Measurements from ENCODE around the gene KAZN.

The KAZN gene

DNA sequence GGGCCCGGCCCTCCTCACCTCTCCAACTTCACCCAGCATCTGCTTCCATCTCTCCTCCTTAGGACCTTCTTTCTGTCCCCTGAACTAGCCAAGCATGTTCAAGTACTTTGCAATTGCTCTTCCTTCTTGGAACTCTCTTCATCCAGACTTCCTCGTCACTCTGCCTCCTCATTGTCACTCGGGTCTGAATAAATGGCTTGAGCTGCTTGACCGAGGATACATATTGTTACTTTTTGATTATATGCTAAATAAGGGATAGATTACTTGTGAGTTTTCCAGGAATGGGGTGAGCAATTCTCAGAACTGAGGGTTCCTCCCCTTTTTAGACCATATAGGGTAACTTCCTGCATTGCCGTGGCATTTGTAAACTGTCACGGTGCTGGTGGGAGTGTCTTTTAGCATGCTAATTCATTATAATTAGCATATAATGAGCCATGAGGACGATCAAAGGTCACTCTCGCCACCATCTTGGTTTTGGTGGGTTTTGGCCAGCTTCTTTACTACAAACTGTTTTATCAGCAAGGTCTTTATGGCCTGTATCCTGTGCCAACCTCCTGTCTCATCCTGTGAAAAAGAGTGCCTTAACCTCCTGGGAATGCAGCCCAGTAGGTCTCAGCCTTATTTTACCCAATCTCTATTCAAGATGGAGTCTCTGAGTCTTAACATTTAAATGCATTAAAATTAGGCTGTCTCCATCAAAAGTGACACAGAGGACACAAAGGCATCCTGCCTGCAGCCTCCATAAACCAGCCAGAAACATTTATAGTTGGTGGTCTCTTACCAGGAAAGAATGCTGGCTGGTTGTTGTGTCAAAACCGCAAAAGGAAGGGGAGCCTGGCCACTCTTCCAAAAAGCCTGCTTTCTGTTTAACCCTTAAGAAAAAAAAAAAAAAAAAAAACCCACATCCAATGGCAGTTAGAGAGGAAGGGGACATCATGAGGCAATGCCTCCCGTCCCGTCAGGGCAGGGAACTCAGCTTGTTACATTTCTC, 179.3 kb downstream of the KAZN start:
- DNase-seq: no peak

DNA sequence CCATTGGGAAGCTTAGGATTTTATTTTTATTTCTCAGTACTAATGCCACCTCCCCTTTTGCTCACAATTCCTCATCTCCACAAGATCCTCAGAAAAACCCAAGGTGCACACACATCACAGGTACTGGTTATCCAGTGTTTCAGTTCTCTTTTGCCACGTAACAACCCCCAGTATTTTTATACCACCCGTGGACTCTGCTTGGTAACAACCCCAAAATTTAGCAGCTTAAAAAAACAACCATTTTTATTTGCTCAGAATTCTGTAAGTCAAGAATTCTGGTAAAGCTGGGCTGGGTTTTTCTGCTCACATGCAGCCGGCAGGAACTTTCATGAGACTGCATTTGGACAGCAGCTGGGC, 180.0 kb downstream of the KAZN start:
- DNase-seq: no peak

DNA sequence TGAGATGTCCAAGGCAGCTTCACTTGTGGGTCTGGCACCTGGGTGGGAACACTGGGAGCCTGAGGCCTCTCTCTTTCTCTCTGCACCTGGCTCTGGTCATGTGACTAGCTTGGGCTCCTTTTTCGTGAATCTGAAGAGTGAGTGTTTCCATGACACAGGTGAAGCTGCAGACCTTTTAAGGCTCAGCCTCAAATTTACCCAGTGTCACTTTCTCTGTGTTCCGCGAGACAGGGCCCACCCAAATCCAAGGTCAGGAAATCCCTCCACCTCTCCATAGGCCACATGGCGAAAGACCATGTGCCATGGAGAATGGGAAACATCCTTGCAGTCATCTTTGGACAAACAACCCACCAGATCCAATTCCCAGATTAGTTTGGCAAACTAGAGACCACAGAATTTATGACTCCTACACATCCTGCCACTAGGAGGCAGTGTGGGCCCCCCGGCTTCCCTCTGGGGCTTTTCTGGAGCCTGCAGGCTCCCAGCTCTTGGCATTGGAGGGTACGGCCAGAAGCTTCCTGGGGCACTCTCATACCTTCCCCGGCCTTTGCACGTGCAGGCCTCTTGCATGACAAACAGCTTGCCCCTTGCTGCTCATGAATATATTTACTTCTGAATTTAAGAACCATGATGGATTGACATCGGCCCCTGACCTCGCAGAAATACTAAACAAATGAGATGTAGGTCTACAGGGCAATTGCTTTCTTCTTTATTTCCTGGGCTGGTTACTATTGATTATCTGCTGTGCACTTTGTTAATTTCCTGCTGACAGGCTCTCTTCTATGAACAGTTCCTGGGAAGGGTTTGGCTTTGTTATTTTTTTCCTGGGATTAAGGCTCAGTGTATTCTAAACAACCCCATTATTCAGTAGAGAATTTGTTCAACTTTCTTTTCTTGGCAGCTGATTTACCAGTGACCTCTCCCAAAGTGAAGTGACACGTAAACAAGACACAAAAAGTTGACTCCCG, 180.7 kb downstream of the KAZN start:
- DNase-seq: peak; percentile 14

DNA sequence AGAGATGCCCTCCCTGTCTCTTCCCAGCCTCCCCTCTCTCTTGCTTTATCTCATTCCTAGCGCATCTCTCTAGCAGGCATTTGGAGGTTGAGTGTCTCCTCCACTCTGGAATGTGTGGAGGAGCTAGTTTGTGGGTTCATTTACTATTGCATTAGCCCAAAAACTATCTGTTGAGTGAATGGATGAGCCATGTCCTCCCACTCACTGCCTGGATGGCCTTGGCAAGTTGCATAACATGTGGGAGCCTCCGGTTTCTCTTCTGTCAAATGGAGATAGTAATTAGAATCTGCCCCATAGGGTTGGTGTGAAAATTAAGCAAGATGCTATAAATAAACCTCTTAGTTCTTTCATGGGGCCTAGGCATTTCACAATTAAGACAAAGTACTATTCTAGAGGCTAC, 181.8 kb downstream of the KAZN start:
- no peak for DNase-seq

DNA sequence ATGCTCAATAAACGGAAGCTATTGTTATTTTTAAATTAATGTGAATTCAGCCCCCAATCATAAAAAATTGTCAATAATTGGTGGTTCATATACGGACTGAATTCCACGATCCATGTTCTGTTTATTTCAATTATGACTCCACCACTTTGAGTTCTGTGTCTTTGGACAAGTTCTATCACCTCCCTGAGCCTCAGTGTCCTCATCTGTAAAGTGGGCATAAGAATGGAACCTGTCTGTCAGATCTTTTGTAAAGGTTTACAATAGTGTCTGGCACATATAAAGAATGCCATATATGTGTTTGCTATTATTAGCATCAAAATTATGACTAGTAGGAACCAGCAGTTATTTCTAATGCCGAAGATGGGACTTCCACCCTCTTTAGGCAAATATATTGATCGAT, 183.3 kb downstream of the KAZN start:
- no peak for DNase-seq

DNA sequence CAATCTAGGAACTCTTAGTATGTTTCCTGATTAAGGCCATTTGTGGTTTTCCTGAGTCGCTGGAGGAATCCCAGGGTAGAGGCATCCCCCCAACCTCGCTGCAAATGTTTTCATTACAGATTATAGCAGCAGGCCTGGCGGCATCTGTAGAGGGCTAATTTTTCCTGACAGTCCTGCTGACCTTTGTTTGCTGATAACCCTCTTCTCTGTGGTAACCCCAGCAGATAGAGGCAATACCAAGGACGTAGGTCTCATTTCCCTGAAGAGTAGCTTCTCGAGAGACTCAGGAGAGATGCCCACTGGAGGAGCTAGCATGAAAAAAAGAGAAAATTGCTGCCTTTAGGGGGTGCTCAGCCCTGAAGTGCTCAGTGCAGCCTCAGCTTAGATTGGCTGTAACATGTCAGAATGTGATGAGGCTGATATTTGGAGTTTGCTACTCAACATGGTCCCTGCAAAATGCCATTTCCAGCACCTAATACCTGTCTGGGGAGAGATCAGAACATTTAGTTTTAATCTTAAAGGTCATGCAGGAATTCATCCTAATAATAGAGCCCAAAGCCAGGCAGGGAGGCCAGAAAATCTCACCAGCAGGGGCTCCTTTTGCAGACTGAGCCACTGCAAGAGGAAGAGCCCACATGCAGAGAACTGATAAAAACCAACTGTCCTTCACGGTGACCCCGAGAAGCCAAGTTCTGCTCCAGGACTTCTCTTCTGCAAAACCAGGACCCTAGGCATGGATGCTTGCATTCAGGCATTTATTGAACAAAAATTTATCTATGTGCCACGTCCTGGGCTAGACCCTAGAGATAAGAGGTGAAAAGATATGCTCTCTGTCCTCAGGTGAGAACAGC, 184.5 kb downstream of the KAZN start:
- DNase-seq: no peak

DNA sequence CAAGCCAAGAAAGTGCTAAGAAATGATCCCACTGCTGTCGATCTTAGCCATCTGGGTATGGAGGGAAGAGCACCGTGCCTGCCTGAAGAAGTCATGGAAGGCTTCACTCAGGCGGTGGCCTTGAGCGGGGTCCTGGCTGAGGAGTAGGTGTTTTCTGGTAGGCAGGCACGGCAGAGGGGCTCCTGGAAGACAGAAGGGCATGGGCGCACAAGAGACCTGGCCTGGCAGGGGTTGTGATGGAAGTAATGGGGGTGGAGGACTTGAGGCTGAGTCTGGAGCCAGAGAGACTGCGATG, 185.1 kb downstream of the KAZN start:
- DNase-seq: no peak

DNA sequence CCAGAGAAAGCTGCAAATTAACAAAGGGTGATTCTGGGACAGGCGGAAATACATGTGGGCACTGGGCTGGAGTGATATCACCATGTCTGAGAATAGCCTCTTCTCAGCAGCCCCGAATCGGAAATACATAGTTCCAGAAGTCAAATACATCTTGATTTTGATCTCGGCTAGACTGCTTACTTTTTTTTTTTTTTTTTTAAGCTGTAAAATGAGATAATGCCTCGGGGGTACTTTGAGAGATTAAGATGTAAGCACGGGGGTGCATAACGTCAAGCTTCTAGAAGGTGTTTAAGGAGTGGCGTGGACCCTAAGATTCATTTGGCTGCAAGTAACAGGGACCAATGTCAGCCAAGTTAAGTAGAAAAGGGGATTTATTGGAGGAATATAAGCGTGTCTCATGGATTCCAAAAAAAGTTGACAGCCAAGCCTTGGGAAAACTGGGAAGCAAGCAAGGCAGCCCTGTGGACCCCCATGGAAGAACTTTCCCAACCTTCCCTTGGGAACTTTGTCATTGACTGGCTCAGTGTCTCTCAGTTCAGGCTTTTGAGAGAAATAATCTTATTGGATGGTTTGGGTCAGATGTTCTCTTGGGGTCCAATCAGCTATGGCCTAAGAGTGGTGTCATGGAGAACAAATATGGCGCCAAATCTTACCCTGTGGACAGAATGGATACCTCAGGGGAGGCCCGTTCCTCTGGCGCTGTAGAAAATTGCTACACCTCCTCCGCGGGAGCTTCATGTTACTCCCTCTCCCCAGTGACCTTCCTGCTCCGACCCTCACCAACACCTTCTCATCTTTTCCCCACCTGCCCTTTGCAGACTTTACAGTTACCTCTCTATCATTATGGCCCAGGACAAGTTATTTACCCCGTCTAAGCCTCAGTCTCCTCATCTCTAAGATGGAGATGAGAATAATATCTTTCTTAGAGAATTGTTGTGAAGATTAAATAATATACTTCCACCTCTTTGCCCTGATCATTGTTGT, 186.6 kb downstream of the KAZN start:
- DNase-seq: no peak

DNA sequence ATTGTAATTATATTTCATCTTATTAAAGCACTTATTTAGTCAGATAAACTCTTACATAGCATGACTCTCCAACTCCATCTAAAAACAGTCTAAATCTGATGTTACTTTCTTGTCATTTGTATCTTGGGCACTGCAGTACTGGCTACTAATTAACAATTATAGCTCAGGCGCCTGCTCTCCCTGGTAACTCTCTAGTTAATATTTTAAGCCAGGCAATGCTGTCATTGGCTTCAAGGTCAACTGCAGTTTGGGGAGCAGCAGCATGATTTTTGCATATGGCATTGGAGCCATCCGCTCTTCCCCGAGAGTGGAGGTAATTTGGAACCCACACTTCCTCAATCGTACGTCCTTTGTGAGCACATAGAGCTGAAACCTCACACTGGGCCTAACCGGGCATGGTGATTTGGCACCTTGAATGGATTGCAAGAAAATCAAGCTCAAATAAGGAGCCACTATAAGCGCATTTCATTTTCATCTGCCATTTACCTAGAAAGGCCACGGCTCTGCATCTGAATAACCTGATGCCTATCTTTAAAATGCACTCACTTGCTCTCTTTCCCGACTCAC, 187.7 kb downstream of the KAZN start:
- no peak for DNase-seq

DNA sequence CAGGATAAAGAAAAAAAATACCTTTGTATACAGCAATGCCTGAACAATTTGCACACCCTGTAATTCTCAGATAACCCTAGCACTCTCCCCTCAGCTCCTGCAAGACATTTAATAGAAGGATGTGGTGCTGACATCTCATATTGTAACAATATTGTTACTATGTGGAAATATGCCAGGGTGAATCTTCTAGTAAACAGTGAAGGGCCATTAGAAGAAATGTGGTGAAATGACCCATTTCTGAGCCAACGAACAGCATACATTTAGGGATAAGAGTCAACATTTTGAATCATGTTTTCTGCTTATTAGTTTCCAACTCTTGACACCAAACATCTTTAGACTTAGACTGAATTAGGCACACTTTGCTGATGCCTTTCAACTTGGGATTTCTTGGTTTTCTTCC, 188.2 kb downstream of the KAZN start:
- DNase-seq: no peak

DNA sequence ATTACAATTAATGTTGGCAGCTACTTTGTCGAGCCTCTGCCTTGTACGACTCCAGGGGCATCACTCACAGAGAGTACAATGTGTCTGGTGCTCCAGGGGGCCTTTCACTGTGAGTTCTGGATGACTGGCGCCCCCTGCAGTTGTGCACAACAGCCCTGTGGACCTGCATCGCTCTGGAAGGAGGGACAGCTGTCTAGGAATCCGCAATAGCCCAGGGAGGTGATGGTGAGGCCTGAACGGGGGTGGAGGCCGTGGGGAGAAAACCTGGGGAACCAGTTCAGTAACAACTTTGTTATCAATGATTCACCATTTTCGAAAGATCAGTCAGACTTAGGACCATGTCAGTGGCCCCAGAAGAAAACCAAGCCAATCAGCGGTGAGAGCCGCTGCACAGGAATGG, 189.1 kb downstream of the KAZN start:
- no peak for DNase-seq

DNA sequence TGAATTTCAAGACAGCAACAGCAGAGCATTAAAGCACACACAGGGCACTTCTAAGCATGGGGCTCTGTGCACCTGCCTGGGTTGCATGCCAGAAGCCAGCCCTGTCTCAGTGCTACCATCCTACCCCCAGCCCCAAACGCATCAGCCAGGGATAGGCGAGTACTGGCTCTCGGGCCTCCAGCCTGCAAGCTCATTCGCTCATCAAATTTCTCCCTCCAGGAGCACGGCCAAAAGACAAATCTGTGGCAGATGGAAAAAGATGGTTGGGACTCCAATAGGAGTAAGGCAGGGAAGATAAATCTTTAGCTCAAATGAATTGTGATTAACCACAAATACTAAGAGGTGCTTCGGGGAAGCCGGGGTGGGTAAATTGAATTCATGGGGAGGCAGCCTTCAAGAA, 189.6 kb downstream of the KAZN start:
- peak; percentile 18 for DNase-seq

DNA sequence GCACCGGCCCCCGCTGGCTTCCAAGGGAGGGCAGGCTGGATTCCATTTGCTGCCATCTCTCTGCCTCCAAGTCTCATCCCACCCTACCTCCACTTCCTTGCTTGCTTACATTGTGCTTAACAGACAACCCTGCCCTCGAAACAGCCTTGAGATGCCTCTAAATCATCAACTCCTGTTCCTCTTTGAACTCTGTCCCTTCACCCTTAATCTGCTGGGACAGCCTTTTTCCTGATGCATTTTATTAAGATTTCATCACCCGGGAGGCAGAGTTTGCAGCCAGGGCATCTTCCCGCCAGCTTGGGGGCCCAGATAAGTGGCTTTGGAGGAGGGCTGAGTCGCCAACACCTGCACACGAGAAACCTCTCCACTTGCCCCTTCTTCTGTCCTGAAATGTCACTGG, 192.5 kb downstream of the KAZN start:
- DNase-seq: no peak

DNA sequence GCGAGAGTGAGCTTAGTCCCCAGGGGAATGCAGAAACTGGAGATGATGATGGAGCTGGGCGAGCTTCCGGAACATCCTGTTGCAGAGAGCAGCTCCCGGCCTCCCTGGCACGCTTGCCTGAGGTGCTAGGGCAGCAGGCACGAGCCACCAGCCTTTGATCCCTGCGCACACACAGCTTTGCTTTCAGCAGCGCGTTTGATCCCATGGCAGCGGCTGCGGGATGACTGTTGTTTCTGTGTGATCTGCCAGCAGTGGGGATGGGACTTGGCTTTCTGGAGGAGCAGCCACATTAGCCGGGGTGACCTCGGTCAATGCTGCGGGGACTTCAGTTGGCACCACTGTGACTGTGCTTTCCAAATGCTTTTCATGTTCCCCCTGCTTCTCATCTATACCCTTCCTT, 193.2 kb downstream of the KAZN start:
- no peak for DNase-seq

DNA sequence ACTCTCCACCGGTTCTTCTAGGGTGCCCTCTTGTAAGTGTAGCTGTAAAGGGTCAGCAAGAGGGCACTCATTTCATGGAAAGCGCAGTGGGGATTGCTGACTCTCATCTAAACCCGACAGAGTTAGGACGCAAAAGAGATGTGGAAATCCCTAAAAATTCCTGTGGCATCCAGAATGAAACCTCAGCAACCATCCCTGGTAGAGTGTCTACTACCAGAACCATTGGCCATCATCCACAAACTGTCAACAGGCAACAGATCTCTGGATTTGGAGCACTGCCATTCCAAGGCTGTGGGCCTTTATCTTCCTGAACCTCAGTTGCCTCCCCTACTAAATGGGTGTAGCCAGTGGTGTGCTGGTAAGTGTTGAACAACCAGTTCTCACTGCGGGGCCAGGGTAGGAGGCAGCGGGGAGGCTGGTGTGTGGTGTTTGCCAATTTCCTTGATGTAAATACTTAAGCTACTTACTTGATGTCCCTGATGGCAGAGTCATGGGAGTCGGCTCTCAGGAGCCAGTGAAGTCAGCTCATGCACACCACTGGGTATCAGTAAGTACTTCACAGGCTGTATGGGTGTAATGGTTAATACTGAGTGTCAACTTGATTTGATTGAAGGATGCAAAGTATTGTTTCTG, 195.8 kb downstream of the KAZN start:
- peak; percentile 75 for DNase-seq

DNA sequence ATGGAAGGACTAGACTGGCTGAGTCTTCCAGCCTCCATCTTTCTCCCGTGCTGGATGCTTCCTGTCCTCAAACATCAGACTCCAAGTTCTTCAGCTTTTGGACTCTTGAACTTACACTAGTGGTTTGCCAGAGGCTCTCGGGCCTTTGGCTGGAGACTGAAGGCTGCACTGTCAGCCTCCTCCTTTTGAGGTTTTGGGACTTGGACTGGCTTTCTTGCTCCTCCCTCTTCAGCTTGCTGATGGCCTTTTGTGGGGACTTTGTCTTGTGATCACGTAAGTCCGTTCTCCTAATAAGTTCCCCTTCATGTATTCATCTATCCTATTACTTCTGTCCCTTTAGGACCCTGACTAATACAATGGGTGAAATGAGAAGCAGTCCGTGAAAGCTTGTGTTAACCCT, 196.4 kb downstream of the KAZN start:
- no peak for DNase-seq

DNA sequence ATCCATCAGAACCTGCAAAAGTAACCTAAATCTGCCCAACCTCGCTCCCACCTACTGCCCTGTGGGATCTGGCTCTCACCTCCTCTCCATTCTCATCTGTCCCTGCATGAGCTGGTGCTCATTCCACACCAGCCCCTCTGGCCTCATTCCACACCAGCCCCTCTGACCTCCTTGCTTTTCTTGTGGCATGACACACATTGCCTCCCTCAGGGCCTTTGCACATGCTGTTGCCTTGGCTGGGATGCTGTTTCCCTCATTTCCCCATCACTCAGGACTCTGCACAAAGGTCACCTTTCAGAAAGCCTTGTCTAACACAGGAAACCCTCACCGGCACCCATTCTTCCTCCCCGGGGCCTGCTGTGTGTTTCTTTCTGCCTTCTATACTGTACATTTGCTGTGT, 197.1 kb downstream of the KAZN start:
- DNase-seq: no peak

DNA sequence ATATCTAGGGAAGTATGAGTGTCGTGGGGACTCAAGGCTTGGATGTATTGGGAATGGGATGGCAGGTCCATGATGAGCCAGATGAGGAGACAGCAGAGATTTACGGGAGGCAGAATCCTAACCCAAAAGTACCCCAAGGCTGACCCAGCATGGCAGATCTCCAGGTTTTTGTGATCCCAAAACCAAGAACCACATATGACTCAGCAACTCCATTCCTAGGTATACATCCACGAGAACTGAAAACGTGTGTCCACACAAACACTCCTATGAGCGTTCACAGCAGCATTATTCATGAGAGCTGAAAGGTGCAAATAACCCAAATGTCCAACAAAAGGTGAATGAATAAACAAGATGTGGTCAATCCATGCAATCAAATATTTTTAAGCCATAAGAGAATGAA, 201.5 kb downstream of the KAZN start:
- DNase-seq: no peak

DNA sequence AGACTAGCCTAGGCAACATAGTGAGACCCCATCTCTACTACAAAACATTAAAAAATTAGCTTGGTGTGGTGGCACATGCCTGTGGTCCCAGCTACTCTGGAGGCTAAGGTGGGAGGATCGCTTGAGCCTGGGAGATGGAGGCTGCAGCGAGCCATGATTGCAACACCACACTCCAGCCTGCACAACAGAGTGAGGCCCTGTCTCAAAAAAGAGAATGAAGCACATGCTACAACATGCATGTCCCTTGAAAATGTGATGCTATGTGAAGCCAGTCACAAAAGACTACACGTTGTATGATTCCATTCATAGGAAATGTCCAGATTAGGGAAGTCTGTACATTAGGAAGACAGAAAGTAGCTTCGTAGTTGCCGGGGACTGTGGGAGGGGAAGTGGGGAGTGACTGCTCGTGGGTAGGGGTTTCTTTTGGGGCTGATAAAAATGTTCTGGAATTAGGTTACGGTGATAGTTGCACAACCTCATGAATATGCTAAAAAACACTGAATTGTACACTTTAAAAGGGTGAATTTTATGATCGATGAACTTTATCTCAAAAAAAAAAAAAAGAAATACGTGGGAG, 202.1 kb downstream of the KAZN start:
- no peak for DNase-seq

DNA sequence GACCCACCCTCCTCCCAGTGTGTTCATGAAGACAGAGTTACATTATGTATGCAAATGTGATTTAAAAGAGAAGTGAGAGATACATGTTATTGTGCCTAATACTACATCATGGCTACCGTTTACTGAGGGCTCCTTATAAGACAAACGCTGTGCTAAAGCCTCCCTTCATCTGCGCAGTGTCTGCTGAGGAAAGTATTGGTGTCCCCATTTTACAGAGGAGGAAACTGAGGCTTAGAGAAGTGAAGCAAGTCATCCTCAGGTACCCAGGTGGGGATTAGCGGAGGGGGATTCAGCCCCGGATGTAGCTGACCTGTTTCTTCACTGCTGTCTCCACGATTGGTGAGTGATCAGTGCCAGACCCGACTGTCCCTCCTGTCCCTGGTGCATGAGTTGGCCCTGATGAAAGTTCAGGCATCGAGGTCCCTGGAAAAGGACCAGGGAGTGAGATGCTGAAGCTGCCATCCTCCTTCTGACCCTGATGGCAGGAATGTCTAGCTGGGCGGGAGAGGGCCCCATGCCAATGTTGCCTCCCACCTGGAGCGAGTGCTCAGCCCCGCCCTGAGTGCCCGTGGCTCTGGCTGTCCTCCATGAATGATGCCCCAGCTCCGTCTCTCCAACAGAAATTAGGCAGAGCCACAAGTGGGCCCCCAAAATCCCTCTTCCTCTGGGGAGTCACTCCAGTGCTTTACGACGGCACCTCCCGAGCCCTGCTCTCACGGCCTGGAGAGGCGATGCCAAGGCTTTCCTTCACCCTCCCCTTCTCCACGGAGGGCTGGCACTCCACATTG, 204.7 kb downstream of the KAZN start:
- DNase-seq: no peak

Data from fibroblast of upper back skin (primary cell).